Mesendoderm (in vitro differentiated cells): ENCODE data around the gene NDUFV3.
"Not testable (repeated sequence)": the region's sequence is repeated elsewhere in the genome, so short reads cannot be mapped to it uniquely, and the experiment has no call there.

Source experiments
- DNase-seq: peaks from one replicate; pipeline ENCODE4 v3.0.0; 2013
- H2AK5ac ChIP-seq: 2 replicates; pipeline ENCODE4 v1.6.1; 2013; ENCODE audit warnings: low read length, inconsistent platforms
- H2BK120ac ChIP-seq: 2 replicates; pipeline ENCODE4 v1.6.1; 2013; ENCODE audit warnings: low read depth, mild to moderate bottlenecking, low read length, moderate library complexity, mixed read lengths
- H2BK15ac ChIP-seq: replicated peaks from 2 replicates; pipeline ENCODE4 v1.6.1; 2013; ENCODE audit warnings: low read depth, mild to moderate bottlenecking, moderate library complexity
- H2BK5ac ChIP-seq: 2 replicates; pipeline ENCODE4 v1.6.1; 2013; ENCODE audit warnings: low read length, inconsistent platforms
- H3K18ac ChIP-seq: 2 replicates; pipeline ENCODE4 v1.6.1; 2013; ENCODE audit warnings: mild to moderate bottlenecking, low read length, mixed read lengths
- H3K23ac ChIP-seq: one replicate; pipeline ENCODE4 v1.6.1; 2013; ENCODE audit warnings: low read length
- H3K27ac ChIP-seq: 2 replicates; pipeline ENCODE4 v1.5.1; 2013; ENCODE audit warnings: low read depth, mild to moderate bottlenecking, inconsistent platforms, low read length, moderate library complexity
- H3K27me3 ChIP-seq: 2 replicates; pipeline ENCODE4 v1.6.1; 2013; ENCODE audit warnings: low read length, control low read depth, mild to moderate bottlenecking, inconsistent platforms; ENCODE audit not compliant: insufficient read depth, poor library complexity
- H3K36me3 ChIP-seq: 2 replicates; pipeline ENCODE4 v1.6.1; 2013; ENCODE audit warnings: low read length, inconsistent platforms; ENCODE audit not compliant: control insufficient read depth, insufficient read depth
- H3K4ac ChIP-seq: one replicate; pipeline ENCODE4 v1.6.1; 2013; ENCODE audit warnings: low read depth, mild to moderate bottlenecking, low read length, moderate library complexity
- H3K4me1 ChIP-seq: 2 replicates; pipeline ENCODE4 v1.6.1; 2013; ENCODE audit warnings: low read depth, low read length, inconsistent platforms; ENCODE audit not compliant: control insufficient read depth
- H3K4me2 ChIP-seq: 2 replicates; pipeline ENCODE4 v1.6.1; 2013; ENCODE audit warnings: low read length
- H3K4me3 ChIP-seq: 2 replicates; pipeline ENCODE4 v1.5.1; 2013; ENCODE audit warnings: mild to moderate bottlenecking, low read length
- H3K56ac ChIP-seq: one replicate; pipeline ENCODE4 v1.6.1; 2013; ENCODE audit warnings: low read length
- H3K79me1 ChIP-seq: 2 replicates; pipeline ENCODE4 v1.6.1; 2013; ENCODE audit warnings: low read length, inconsistent platforms
- H3K79me2 ChIP-seq: 2 replicates; pipeline ENCODE4 v1.6.1; 2013; ENCODE audit warnings: mild to moderate bottlenecking, low read length; ENCODE audit not compliant: control insufficient read depth, insufficient read depth
- H3K9ac ChIP-seq: 2 replicates; pipeline ENCODE4 v1.6.1; 2013; ENCODE audit warnings: low read length, inconsistent platforms
- H4K5ac ChIP-seq: one replicate; pipeline ENCODE4 v1.6.1; 2013; ENCODE audit warnings: low read length
- H4K8ac ChIP-seq: one replicate; pipeline ENCODE4 v1.6.1; 2013; ENCODE audit warnings: low read depth, mild to moderate bottlenecking, control low read depth, low read length, moderate library complexity
- WGBS: extraction: QIAGEN DNeasy Blood & Tissue Kit; methylation state at CpG from one replicate; pipeline ENCODE4 v1.1.7; 2013; ENCODE audit warnings: low lambda C conversion rate, missing lambda C conversion rate; ENCODE audit not compliant: insufficient coverage; ENCODE audit errors: extremely low coverage; 5-methylcytosine and 5-hydroxymethylcytosine counted together

Gene NDUFV3

GRCh38 chr21:42942244-42942643, 49.1 kb downstream of the NDUFV3 start:
- H3K27me3 ChIP-seq = no peaks in the 10 kb centered on the region
- whole genome bisulfite sequencing = no CpG with 5 or more reads among the region's 6 CpGs
- no peak overlapping the region for H2AK5ac ChIP-seq
- no peak overlapping the region for H3K4me2 ChIP-seq
- no peak overlapping the region for H3K23ac ChIP-seq
- H2BK120ac ChIP-seq = no peak overlapping the region
- H4K5ac ChIP-seq = no peak overlapping the region
- no peak overlapping the region for H4K8ac ChIP-seq
- H2BK15ac ChIP-seq = no peak overlapping the region
- H2BK5ac ChIP-seq = no peak overlapping the region
- no peaks in the 10 kb centered on the region for H3K79me1 ChIP-seq
- H3K4me1 ChIP-seq = peaks cover 5% of the 10 kb centered on the region
- H3K79me2 ChIP-seq = no peaks in the 10 kb centered on the region
- no peak overlapping the region for H3K56ac ChIP-seq
- H3K18ac ChIP-seq = no peak overlapping the region
- no peak overlapping the region for H3K27ac ChIP-seq
- no peaks in the 10 kb centered on the region for H3K36me3 ChIP-seq
- H3K9ac ChIP-seq = no peak overlapping the region
- H3K4me3 ChIP-seq = no peak overlapping the region
- H3K4ac ChIP-seq = no peak overlapping the region
- no peak for DNase-seq

- not testable (repeated sequence) for H3K79me1 ChIP-seq, DNase-seq, H3K56ac ChIP-seq, H3K9ac ChIP-seq, H2BK15ac ChIP-seq, H3K4me3 ChIP-seq, H3K23ac ChIP-seq, H4K8ac ChIP-seq, H2BK120ac ChIP-seq, H2BK5ac ChIP-seq, H3K36me3 ChIP-seq, H3K79me2 ChIP-seq, H3K27me3 ChIP-seq, H4K5ac ChIP-seq, H3K4me2 ChIP-seq, H3K18ac ChIP-seq, H3K4me1 ChIP-seq, H3K27ac ChIP-seq, H3K4ac ChIP-seq, H2AK5ac ChIP-seq
- WGBS = no CpG with 5 or more reads among the region's 13 CpGs
Measured at GRCh38 chr21:42949094-42949755, 56.1 kb downstream of the NDUFV3 start.

- H2BK15ac ChIP-seq, DNase-seq, H3K4me2 ChIP-seq, H3K27me3 ChIP-seq, H3K56ac ChIP-seq, H3K4me1 ChIP-seq, H3K9ac ChIP-seq, H3K23ac ChIP-seq, H3K18ac ChIP-seq, H2BK5ac ChIP-seq, H3K79me1 ChIP-seq, H2AK5ac ChIP-seq, H3K36me3 ChIP-seq, H4K8ac ChIP-seq, H3K79me2 ChIP-seq, H3K4me3 ChIP-seq, H3K4ac ChIP-seq, H4K5ac ChIP-seq, H2BK120ac ChIP-seq, H3K27ac ChIP-seq: not testable (repeated sequence)
- WGBS = no CpG with 5 or more reads among the region's 9 CpGs
Measured at GRCh38 chr21:42951193-42951592, 58.1 kb downstream of the NDUFV3 start.

- Histone ChIP-seq H4K8ac (no peak overlapping the region), H3K4ac (peak overlapping the region; percentile 98), H2BK120ac (peak overlapping the region; percentile 65), H3K18ac (peak overlapping the region; percentile 97), H3K56ac (peak overlapping the region; percentile 50), H3K79me2 (no peaks in the 10 kb centered on the region), H3K36me3 (no peaks in the 10 kb centered on the region), H3K4me2 (no peak overlapping the region), H2BK15ac (no peak overlapping the region), H4K5ac (no peak overlapping the region), H2BK5ac (peak overlapping the region; percentile 12), H3K27ac (peak overlapping the region; percentile 80), H3K4me1 (peaks cover 1% of the 10 kb centered on the region), H3K23ac (no peak overlapping the region), H3K9ac (no peak overlapping the region), H2AK5ac (no peak overlapping the region), H3K27me3 (no peaks in the 10 kb centered on the region), H3K79me1 (no peaks in the 10 kb centered on the region), H3K4me3 (no peak overlapping the region)
- peak; percentile 97 for DNase-seq
- no CpG with 5 or more reads among the region's 13 CpGs for WGBS
Measured at GRCh38 chr21:42956824-42957630, 63.9 kb downstream of the NDUFV3 start.

- Histone ChIP-seq H3K27ac (peak overlapping the region; percentile 80), H3K4ac (peak overlapping the region; percentile 98), H2AK5ac (peak overlapping the region; percentile 97), H2BK120ac (peak overlapping the region; percentile 65), H2BK5ac (peak overlapping the region; percentile 77), H3K18ac (peak overlapping the region; percentile 97), H3K56ac (peak overlapping the region; percentile 27)
- H3K79me1 ChIP-seq, H3K4me3 ChIP-seq, H3K36me3 ChIP-seq, H2BK15ac ChIP-seq, H3K79me2 ChIP-seq, H3K27me3 ChIP-seq, H4K5ac ChIP-seq, H4K8ac ChIP-seq, H3K9ac ChIP-seq, DNase-seq, H3K23ac ChIP-seq, H3K4me2 ChIP-seq, H3K4me1 ChIP-seq: not testable (repeated sequence)
- no CpG with 5 or more reads among the region's 6 CpGs for WGBS
Measured at GRCh38 chr21:42958122-42958521, 65.0 kb downstream of the NDUFV3 start.
